K562 (cell line): Measurements from ENCODE around the gene DAD1. TPM values are rescaled to one million over a fixed set of nuclear protein-coding genes. Genes with fewer than 3 reads are reported as not detected.
A peak's percentile ranks its signal among the peaks of the same experiment; 100 is the strongest.

Experiments used
- ATAC-seq: fragments of 200-7000 bp; cut with Tn5 transposase; 3 replicates; pipeline ENCODE4 v1.9.1; 2020; ENCODE audit warnings: moderate library complexity
- BruUV-seq: library from RNA; stranded (reverse); fragments of 400-500 nt; replicated peaks from 2 replicates; lab custom pipeline; 2021; lab: Mats Ljungman, UMichigan
- CTCF ChIA-PET: fragments of 300-600 bp; formaldehyde crosslinking; extraction: SDS; loops from one replicate; lab custom pipeline; 2021; ENCODE audit warnings: low intra/inter-chr PET ratio; lab: Yijun Ruan, JAX
- POLR2A ChIA-PET: fragments of 300-600, 350-650 bp; sonication (Branson Sonifier 250); formaldehyde crosslinking; extraction: SDS; loops from one replicate; lab custom pipeline; 2021; ENCODE audit warnings: antibody characterized with exemption, inconsistent platforms; lab: Yijun Ruan, JAX
- DNase-seq, 4 experiments: peaks; one replicate each; pipeline versions ENCODE4 v3.0.0 to v3.0.0-alpha.2; 2011 to 2018; ENCODE audit warnings: low spot score in 3 of 4, mixed read lengths in 3 of 4; ENCODE audit errors: extremely low read depth in 1 of 4
- FAIRE-seq: peaks from 2 replicates; lab custom pipeline; 2011; peaks lifted over from hg19 to GRCh38; lab: Jason Lieb, UNC
- H2AFZ ChIP-seq: 2 replicates; pipeline ENCODE4 v1.6.0; 2011; ENCODE audit warnings: low read depth, low read length, control low read depth, inconsistent platforms
- H3K27ac ChIP-seq: fragments of 200-600 bp; 3 replicates; pipeline ENCODE4 v1.8.0; 2011; ENCODE audit warnings: low read depth, mild to moderate bottlenecking, control low read depth, inconsistent platforms, low read length, moderate library complexity, mixed read lengths; ENCODE audit errors: extremely low read depth
- H3K27me3 ChIP-seq, 2 experiments: fragments of 300-600 bp in 1 of 2; 2 replicates in 1 of 2; 3 replicates in 1 of 2; pipeline versions ENCODE4 v1.6.0 to v1.8.0; 2011; ENCODE audit warnings: inconsistent platforms in 2 of 2, low read length in 2 of 2, mild to moderate bottlenecking in 1 of 2, mixed read lengths in 1 of 2, moderate library complexity in 1 of 2; ENCODE audit not compliant: control insufficient read depth in 2 of 2, insufficient read depth in 2 of 2
- H3K36me3 ChIP-seq: fragments of 300-600 bp; 3 replicates; pipeline ENCODE4 v1.8.0; 2011; ENCODE audit warnings: mild to moderate bottlenecking, low read length, inconsistent platforms; ENCODE audit not compliant: control insufficient read depth, insufficient read depth
- H3K4me1 ChIP-seq, 2 experiments: fragments of 200-600 bp in 1 of 2; replicated peaks in 1 of 2; 2 replicates in 1 of 2; 3 replicates in 1 of 2; pipeline versions ENCODE4 v1.5.1 to v1.8.0; 2011; ENCODE audit warnings: inconsistent platforms in 2 of 2, low read length in 2 of 2, mild to moderate bottlenecking in 1 of 2, mixed read lengths in 1 of 2, moderate library complexity in 1 of 2; ENCODE audit not compliant: control insufficient read depth in 2 of 2, insufficient read depth in 2 of 2
- H3K4me2 ChIP-seq: 2 replicates; pipeline ENCODE4 v1.6.1; 2011; ENCODE audit warnings: low read length, control low read depth, inconsistent platforms, mixed read lengths; ENCODE audit not compliant: insufficient read depth
- H3K4me3 ChIP-seq: fragments of 200-600 bp; sonication (generic), shearing (Covaris generic); 2 replicates; pipeline ENCODE4 v1.5.1; 2016; ENCODE audit warnings: control low read depth, inconsistent platforms
- H3K79me2 ChIP-seq: fragments of 200-600 bp; 3 replicates; pipeline ENCODE4 v1.8.0; 2011; ENCODE audit warnings: low read length, inconsistent platforms; ENCODE audit not compliant: control insufficient read depth, insufficient read depth
- H3K9ac ChIP-seq, 2 experiments: 2 replicates each; pipeline versions ENCODE4 v1.6.0 to v1.6.1; 2011; ENCODE audit warnings: low read depth in 2 of 2, low read length in 2 of 2, control low read depth in 1 of 2, inconsistent platforms in 1 of 2, mild to moderate bottlenecking in 1 of 2, mixed read lengths in 1 of 2; ENCODE audit not compliant: insufficient read depth in 1 of 2
- H3K9me1 ChIP-seq: one replicate; pipeline ENCODE4 v1.6.0; 2011; ENCODE audit warnings: inconsistent platforms, mild to moderate bottlenecking, low read length, moderate library complexity; ENCODE audit not compliant: control insufficient read depth, insufficient read depth
- H3K9me3 ChIP-seq: replicated peaks from 2 replicates; pipeline ENCODE4 v1.5.1; 2011; ENCODE audit warnings: low read depth, low read length, inconsistent platforms; ENCODE audit not compliant: control insufficient read depth, insufficient read depth
- H4K20me1 ChIP-seq: replicated peaks from 2 replicates; pipeline ENCODE4 v1.6.1; 2011; ENCODE audit warnings: low read length, inconsistent platforms, mixed read lengths; ENCODE audit not compliant: control insufficient read depth, insufficient read depth
- MAFG ChIP-seq: fragments of 450-650 bp; conservative IDR thresholded peaks from 2 replicates; pipeline ENCODE4 v1.6.1; 2016; ENCODE audit warnings: missing genetic modification characterization, missing compliant biosample characterization
- NFE2L1 ChIP-seq: fragments of 450-650 bp; IDR thresholded peaks from 2 replicates; pipeline ENCODE4 v1.6.1; 2016; ENCODE audit warnings: missing genetic modification characterization, low read depth, mild to moderate bottlenecking, missing compliant biosample characterization, moderate library complexity, borderline replicate concordance
- ZHX1 ChIP-seq: fragments of 150-350 bp; conservative IDR thresholded peaks from 2 replicates; pipeline ENCODE4 v1.6.1; 2014; ENCODE audit warnings: low read length
- WGBS: fragments of 100-300 bp; shearing (Covaris generic); methylation state at CpG from one replicate; pipeline ENCODE4 v1.1.6; 2016; ENCODE audit warnings: low coverage, mixed read lengths; ENCODE audit not compliant: insufficient coverage; ENCODE audit errors: missing lambda C conversion rate; 5-methylcytosine and 5-hydroxymethylcytosine counted together
- in situ Hi-C: fragments of 300-500 bp; cut with MboI; formaldehyde crosslinking; loops from 4 replicates; pipeline ENCODE4 v1.15.0; 2018; ENCODE audit warnings: inconsistent platforms, mixed read lengths
- intact Hi-C: fragments of 100-400 bp; cut with micrococcal nuclease; formaldehyde crosslinking; loops from 2 replicates; pipeline ENCODE4 v1.14.2; 2022
- polyA plus RNA-seq, 8 experiments: library from polyadenylated mRNA; depleted of rRNA in 4 of 8; stranded (reverse) in 5 of 8; unstranded in 3 of 8; fragments of >200 nt; fragmentation: Nextera tagmentation in 2 of 8; fragmentation: Illumina TruSeq in 1 of 8; extraction: Ambion mirVana in 2 of 8; extraction: Trizol in 1 of 8; gene quantifications; 2 replicates each; pipeline versions ENCODE4 v1.2.1 to v1.2.3, GENCODE V29; 2011 to 2014; ENCODE audit warnings: inconsistent platforms in 1 of 8, missing spikeins in 1 of 8
- total RNA-seq, 7 experiments: library from RNA; depleted of rRNA in 6 of 7; stranded (reverse); fragments of >200 nt in 6 of 7; fragmentation: Illumina TruSeq in 2 of 7; extraction: Trizol in 2 of 7; gene quantifications; 2 replicates each; pipeline versions ENCODE4 v1.2.1 to v1.2.3, GENCODE V29; 2011 to 2021; ENCODE audit warnings: low replicate concordance in 1 of 7

The DAD1 gene
- total and polyA plus RNA-seq, 9 of the 15 experiments (the other 6 are each of a cell fraction or from before 2014, with no cell fraction given): 104 to 617 (median 222) TPM

- in situ Hi-C loops: no loop called here
- no peak for ATAC-seq
- Histone ChIP-seq H3K9ac (no peak overlapping the region), H4K20me1 (no peaks in the 10 kb centered on the region), H3K4me3 (no peak overlapping the region), H3K4me2 (no peak overlapping the region), H3K9me3 (no peaks in the 10 kb centered on the region), H3K4me1 (peaks cover 0 to 20% of the 10 kb centered on the region in 2 experiments; a peak in 4 of 5 replicates), H3K79me2 (no peaks in the 10 kb centered on the region), H3K9me1 (no peaks in the 10 kb centered on the region), H3K36me3 (no peaks in the 10 kb centered on the region), H3K27ac (no peak overlapping the region), H3K27me3 (no peaks in the 10 kb centered on the region), H2AFZ (no peak overlapping the region)
- TF ChIP-seq ZHX1 (no peak), MAFG (tag) (peak; percentile 63), NFE2L1 (peak; percentile 35; the same call in 1 of the 2 replicates)
- no peak for FAIRE-seq
- ChIA-PET CTCF (no interaction called here), POLR2A (no interaction called here)
- no TSS peak for BruUV-seq
- 29% methylated on average over 8 of the region's 8 CpGs for WGBS
- intact Hi-C loops: no loop called here
- no peak for DNase-seq
These were observed 55.2 kb downstream of the DAD1 start for GRCh38 chr14:22533739-22534359.
